H1 (cell line): ENCODE measurements around the gene SPECC1. TPM values are rescaled to one million over a fixed set of nuclear protein-coding genes. Genes with fewer than 3 reads are reported as not detected.

Experiments used
- CTCF ChIA-PET: fragments of 300-600 bp; sonication (Branson Sonifier 250); formaldehyde crosslinking; loops from one replicate; lab custom pipeline; 2021; ENCODE audit not compliant: partially characterized antibody; lab: Charles Lee
- POLR2A ChIA-PET: fragments of 300-600 bp; sonication (Branson Sonifier 250); formaldehyde crosslinking; loops from one replicate; lab custom pipeline; 2021; ENCODE audit warnings: inconsistent platforms; ENCODE audit not compliant: partially characterized antibody; lab: Charles Lee
- DNase-seq, 2 experiments: peaks; one replicate each; pipeline versions ENCODE4 v3.0.0 to v3.0.0-alpha.2; 2010 to 2022; ENCODE audit warnings: low spot score in 2 of 2, low read depth in 1 of 2, mixed read lengths in 1 of 2
- FAIRE-seq: peaks from 2 replicates; lab custom pipeline; 2011; peaks lifted over from hg19 to GRCh38; lab: Jason Lieb, UNC
- H2AFZ ChIP-seq: 2 replicates; pipeline ENCODE4 v1.8.1; 2012; ENCODE audit warnings: low read length, inconsistent platforms
- H2AK5ac ChIP-seq: 2 replicates; pipeline ENCODE4 v1.6.1; 2013; ENCODE audit warnings: low read depth, low read length
- H2BK120ac ChIP-seq: replicated peaks from 2 replicates; pipeline ENCODE3; 2013; ENCODE audit warnings: low read depth, low read length, inconsistent platforms
- H2BK12ac ChIP-seq: 2 replicates; pipeline ENCODE4 v1.6.1; 2013; ENCODE audit warnings: low read depth, low read length
- H2BK15ac ChIP-seq: 2 replicates; pipeline ENCODE4 v1.6.1; 2013; ENCODE audit warnings: low read length
- H2BK20ac ChIP-seq: 2 replicates; pipeline ENCODE4 v1.6.1; 2013; ENCODE audit warnings: low read length
- H2BK5ac ChIP-seq: 2 replicates; pipeline ENCODE4 v1.6.1; 2013; ENCODE audit warnings: low read depth, low read length
- H3K14ac ChIP-seq: 2 replicates; pipeline ENCODE4 v1.6.1; 2013; ENCODE audit warnings: inconsistent platforms; ENCODE audit not compliant: insufficient read length
- H3K18ac ChIP-seq: 2 replicates; pipeline ENCODE4 v1.6.1; 2013; ENCODE audit warnings: low read length; ENCODE audit errors: extremely low read depth
- H3K23ac ChIP-seq: 2 replicates; pipeline ENCODE4 v1.6.1; 2013; ENCODE audit warnings: inconsistent platforms; ENCODE audit not compliant: insufficient read length
- H3K23me2 ChIP-seq: 2 replicates; pipeline ENCODE4 v1.6.1; 2013; ENCODE audit warnings: low read depth, low read length
- H3K27ac ChIP-seq: 2 replicates; pipeline ENCODE4 v1.6.1; 2011; ENCODE audit warnings: low read depth, low read length, inconsistent platforms
- H3K27me3 ChIP-seq, 4 experiments: replicated peaks in 1 of 4; 1 replicate in 1 of 4; 2 replicates in 3 of 4; pipeline versions ENCODE4 v1.6.1 to v1.8.1; 2011 to 2013; ENCODE audit warnings: low read length in 3 of 4, mild to moderate bottlenecking in 3 of 4, inconsistent platforms in 2 of 4, mixed read lengths in 2 of 4, moderate library complexity in 1 of 4; ENCODE audit not compliant: control insufficient read depth in 3 of 4, insufficient read depth in 3 of 4; ENCODE audit errors: extremely low read depth in 1 of 4
- H3K36me3 ChIP-seq, 4 experiments: 2 replicates each; pipeline versions ENCODE4 v1.6.1 to v1.8.1; 2011 to 2013; ENCODE audit warnings: mild to moderate bottlenecking in 4 of 4, low read length in 3 of 4, moderate library complexity in 2 of 4, control low read depth in 1 of 4, inconsistent platforms in 1 of 4; ENCODE audit not compliant: insufficient read depth in 4 of 4, control insufficient read depth in 2 of 4
- H3K4ac ChIP-seq: replicated peaks from 2 replicates; pipeline ENCODE3; 2013; ENCODE audit warnings: low read length, low read depth, mixed read lengths, inconsistent platforms; ENCODE audit not compliant: insufficient read length
- H3K4me1 ChIP-seq, 4 experiments: replicated peaks in 1 of 4; 1 replicate in 1 of 4; 2 replicates in 3 of 4; pipeline versions ENCODE4 v1.6.1 to v1.8.1; 2011 to 2013; ENCODE audit warnings: low read length in 3 of 4, inconsistent platforms in 2 of 4, mixed read lengths in 1 of 4; ENCODE audit not compliant: insufficient read depth in 4 of 4, control insufficient read depth in 3 of 4
- H3K4me2 ChIP-seq, 2 experiments: 2 replicates each; pipeline versions ENCODE4 v1.6.1 to v1.8.1; 2011 to 2013; ENCODE audit warnings: low read depth in 2 of 2, low read length in 2 of 2, control low read depth in 1 of 2, inconsistent platforms in 1 of 2, mild to moderate bottlenecking in 1 of 2; ENCODE audit not compliant: insufficient read depth in 1 of 2
- H3K4me3 ChIP-seq, 4 experiments: fragments of 200-600, 300-600 bp in 1 of 4; sonication (generic), shearing (Covaris generic), sonication (Bioruptor Twin) in 1 of 4; 2 replicates each; pipeline versions ENCODE4 v1.5.1 to v1.8.1; 2011 to 2016; ENCODE audit warnings: low read length in 4 of 4, low read depth in 3 of 4, control low read depth in 2 of 4, inconsistent platforms in 2 of 4, mild to moderate bottlenecking in 2 of 4, mixed read lengths in 1 of 4, moderate library complexity in 1 of 4; ENCODE audit not compliant: insufficient read depth in 2 of 4; ENCODE audit errors: extremely low read depth in 1 of 4
- H3K56ac ChIP-seq: replicated peaks from 2 replicates; pipeline ENCODE3; 2013; ENCODE audit warnings: low read depth, mild to moderate bottlenecking, mixed read lengths, low read length, inconsistent platforms; ENCODE audit not compliant: insufficient read length
- H3K79me1 ChIP-seq: 2 replicates; pipeline ENCODE4 v1.6.1; 2013; ENCODE audit warnings: low read depth, low read length, control low read depth
- H3K79me2 ChIP-seq, 2 experiments: 2 replicates each; pipeline versions ENCODE4 v1.6.1 to v1.8.1; 2012 to 2013; ENCODE audit warnings: low read length in 2 of 2, mild to moderate bottlenecking in 2 of 2, inconsistent platforms in 1 of 2; ENCODE audit not compliant: insufficient read depth in 2 of 2, control insufficient read depth in 1 of 2
- H3K9ac ChIP-seq, 4 experiments: replicated peaks in 1 of 4; 1 replicate in 1 of 4; 2 replicates in 3 of 4; pipeline versions ENCODE4 v1.6.1 to v1.8.1; 2011 to 2013; ENCODE audit warnings: low read depth in 3 of 4, low read length in 3 of 4, control low read depth in 2 of 4, mild to moderate bottlenecking in 2 of 4, moderate library complexity in 2 of 4, inconsistent platforms in 1 of 4; ENCODE audit errors: extremely low read depth in 1 of 4
- H3K9me3 ChIP-seq, 2 experiments: 2 replicates each; pipeline versions ENCODE4 v1.6.1 to v1.8.1; 2012 to 2013; ENCODE audit warnings: mild to moderate bottlenecking in 2 of 2, moderate library complexity in 2 of 2, control low read depth in 1 of 2, inconsistent platforms in 1 of 2, low read depth in 1 of 2, low read length in 1 of 2, mixed read lengths in 1 of 2; ENCODE audit not compliant: insufficient read depth in 2 of 2
- H4K20me1 ChIP-seq, 2 experiments: replicated peaks in 1 of 2; 2 replicates each; pipeline versions ENCODE3 to v1.8.1; 2011 to 2013; ENCODE audit warnings: inconsistent platforms in 2 of 2, low read length in 2 of 2, mild to moderate bottlenecking in 1 of 2; ENCODE audit not compliant: insufficient read depth in 2 of 2, control insufficient read depth in 1 of 2
- H4K5ac ChIP-seq: 2 replicates; pipeline ENCODE4 v1.6.1; 2013; ENCODE audit warnings: low read length, low read depth, mixed read lengths, inconsistent platforms; ENCODE audit not compliant: insufficient read length
- H4K8ac ChIP-seq: 2 replicates; pipeline ENCODE4 v1.8.0; 2013; ENCODE audit warnings: mild to moderate bottlenecking, moderate library complexity, low read length, inconsistent platforms; ENCODE audit not compliant: insufficient read depth; ENCODE audit errors: extremely low read depth
- H4K91ac ChIP-seq: replicated peaks from 2 replicates; pipeline ENCODE3; 2013; ENCODE audit warnings: low read length, mixed read lengths, inconsistent platforms; ENCODE audit not compliant: insufficient read length
- GTF2F1 ChIP-seq: IDR thresholded peaks from 2 replicates; pipeline ENCODE4 v1.6.1; 2012; ENCODE audit warnings: low read depth, low read length, improper control_type of control experiment, borderline replicate concordance
- RFX5 ChIP-seq: IDR thresholded peaks from 2 replicates; pipeline ENCODE4 v1.6.1; 2011; ENCODE audit warnings: low read depth, low read length, improper control_type of control experiment, borderline replicate concordance
- TEAD4 ChIP-seq: IDR thresholded peaks from 2 replicates; pipeline ENCODE4 v1.6.1; 2012; ENCODE audit warnings: low read depth, low read length, inconsistent platforms, mixed read lengths
- WGBS, 2 experiments: shearing (Covaris generic) in 1 of 2; methylation state at CpG; one replicate each; pipeline versions ENCODE4 v1.1.6 to v1.1.7; 2013 to 2015; ENCODE audit warnings: low lambda C conversion rate in 2 of 2, mixed read lengths in 2 of 2, inconsistent platforms in 1 of 2, low coverage in 1 of 2, missing lambda C conversion rate in 1 of 2; ENCODE audit not compliant: insufficient replicate concordance in 2 of 2, insufficient coverage in 1 of 2, insufficient read length in 1 of 2; ENCODE audit errors: extremely low coverage in 1 of 2, missing lambda C conversion rate in 1 of 2; 5-methylcytosine and 5-hydroxymethylcytosine counted together
- polyA plus RNA-seq, 7 experiments: library from polyadenylated mRNA; depleted of rRNA in 3 of 7; stranded (reverse) in 5 of 7; unstranded in 2 of 7; fragments of >200 nt in 5 of 7; fragments of 200-250 nt in 2 of 7; gene quantifications; 1 replicate in 5 of 7; 2 replicates in 1 of 7; 4 replicates in 1 of 7; pipeline versions ENCODE4 v1.2.1 to v1.2.3, GENCODE V29; 2011 to 2013; ENCODE audit warnings: missing spikeins in 2 of 7, mixed read lengths in 2 of 7
- total RNA-seq: library from RNA; stranded (reverse); fragmentation: NEBNext Ultra II Directional; extraction: Animal tissue kit (Norgen Biotek cat#: 25700); gene quantifications from 2 replicates; pipeline ENCODE4 v1.2.1, GENCODE V29; 2021
- TF ChIP-seq, protein P1 (sequence below): IDR thresholded peaks from 2 replicates; pipeline ENCODE4 v1.6.1; 2012; ENCODE audit warnings: inconsistent platforms
- TF ChIP-seq, protein P2 (sequence below), 3 experiments: IDR thresholded peaks; 1 replicate in 2 of 3; 2 replicates in 1 of 3; pipeline versions ENCODE4 v1.5.1 to v1.6.1; 2011; ENCODE audit warnings: low read length in 3 of 3, mild to moderate bottlenecking in 3 of 3, inconsistent platforms in 2 of 3, low read depth in 1 of 3, moderate library complexity in 1 of 3; ENCODE audit not compliant: insufficient read depth in 1 of 3; ENCODE audit errors: control extremely low read depth in 1 of 3

Gene SPECC1
- total and polyA plus RNA-seq, 2 of the 8 experiments (the other 6 are each of a cell fraction or from before 2014, with no cell fraction given) = 35.8 to 87.9 TPM

DNA sequence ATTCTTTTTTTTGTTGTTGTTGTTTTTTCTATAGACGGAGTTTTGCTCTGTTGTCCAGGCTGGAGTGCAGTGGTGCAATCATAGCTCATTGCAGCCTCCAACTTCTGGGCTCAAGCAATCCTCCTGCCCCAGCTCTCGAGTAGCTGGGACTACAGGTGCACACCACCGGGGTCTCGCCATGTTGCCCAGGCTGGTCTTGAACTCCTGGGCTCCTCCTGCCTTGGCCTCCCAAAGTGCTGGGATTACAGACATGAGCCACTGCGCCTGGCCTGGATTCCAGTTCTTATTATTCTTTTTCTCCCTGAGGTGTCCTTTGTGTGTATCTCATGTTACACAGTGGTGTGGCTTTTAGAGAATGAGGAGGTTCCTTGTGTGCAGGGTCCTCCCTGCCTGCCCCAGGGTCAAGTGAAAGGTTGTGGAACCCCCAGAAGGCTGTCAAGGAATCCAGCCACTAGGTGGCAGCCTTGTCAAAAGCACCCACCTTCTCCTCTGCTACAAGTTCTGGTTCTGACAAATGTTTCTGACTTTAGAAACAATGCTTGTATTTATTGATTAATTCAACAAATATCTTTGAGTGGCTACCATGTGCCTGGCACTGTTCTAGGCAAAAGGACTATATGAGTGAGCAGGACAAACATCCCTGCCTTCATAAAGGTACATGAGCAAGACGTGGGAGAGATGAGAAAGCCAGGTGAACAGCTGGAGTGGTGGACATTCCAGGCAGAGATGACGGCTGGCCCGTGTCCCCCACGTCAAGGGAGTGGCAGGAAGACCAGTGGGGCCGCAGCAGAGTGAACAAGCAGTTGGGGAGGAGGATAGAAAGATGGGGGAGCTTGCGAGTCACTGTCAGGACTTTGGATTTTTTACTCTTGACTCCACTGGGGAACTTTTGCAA, 112.4 kb downstream of the SPECC1 start:
- Histone ChIP-seq H3K23me2 (no peaks in the 10 kb centered on the region), H3K4me2 (no peak overlapping the region), H3K56ac (no peak overlapping the region), H3K9me3 (no peaks in the 10 kb centered on the region), H3K14ac (no peak overlapping the region), H3K18ac (no peak overlapping the region), H4K91ac (no peak overlapping the region), H4K8ac (no peak overlapping the region), H2BK5ac (0 out of 2 replicates have a peak overlapping the region, but pooled peaks have one; percentile 12), H3K36me3 (no peaks in the 10 kb centered on the region), H2BK120ac (no peak overlapping the region), H2BK12ac (peak overlapping the region; percentile 53; the same call in 1 of the 2 replicates), H3K9ac (no peak overlapping the region), H3K4ac (no peak overlapping the region), H3K4me3 (no peak overlapping the region), H2BK20ac (no peak overlapping the region), H2AFZ (no peak overlapping the region), H3K79me2 (no peaks in the 10 kb centered on the region), H2AK5ac (no peak overlapping the region), H3K23ac (no peak overlapping the region), H3K79me1 (no peaks in the 10 kb centered on the region), H4K5ac (no peak overlapping the region), H3K4me1 (peaks cover 0 to 2% (median 0%) of the 10 kb centered on the region in 4 experiments; a peak in 2 of 7 replicates), H3K27me3 (no peaks in the 10 kb centered on the region), H3K27ac (no peak overlapping the region), H2BK15ac (peak overlapping the region; percentile 83; the same call in 1 of the 2 replicates), H4K20me1 (no peaks in the 10 kb centered on the region)
- CTCF ChIA-PET = interaction anchor here (0.7 to 3.7 kb wide), 43 partner anchors 9 to 199 kb away, joined by 3 to 26 read pairs (median 4); partner anchors contain the start of gene SPECC1
- FAIRE-seq (peak; percentile 99), DNase-seq (peak; percentile 64 to 89)
- POLR2A ChIA-PET = interaction anchor here (0.5 to 1.2 kb wide), 4 partner anchors 95 to 194 kb away, joined by 3 to 5 read pairs (median 3); partner anchors contain the start of gene AKAP10
- WGBS, 2 experiments = 79% methylated on average over 11 of the region's 11 CpGs; no CpG with 5 or more reads in 1 of the 2 experiments
- TF ChIP-seq, protein P1, sequence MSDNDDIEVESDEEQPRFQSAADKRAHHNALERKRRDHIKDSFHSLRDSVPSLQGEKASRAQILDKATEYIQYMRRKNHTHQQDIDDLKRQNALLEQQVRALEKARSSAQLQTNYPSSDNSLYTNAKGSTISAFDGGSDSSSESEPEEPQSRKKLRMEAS = no peak
- TF ChIP-seq GTF2F1 (no peak), TEAD4 (peak; percentile 17; the same call in 1 of the 2 replicates), RFX5 (no peak)
- TF ChIP-seq, protein P2, sequence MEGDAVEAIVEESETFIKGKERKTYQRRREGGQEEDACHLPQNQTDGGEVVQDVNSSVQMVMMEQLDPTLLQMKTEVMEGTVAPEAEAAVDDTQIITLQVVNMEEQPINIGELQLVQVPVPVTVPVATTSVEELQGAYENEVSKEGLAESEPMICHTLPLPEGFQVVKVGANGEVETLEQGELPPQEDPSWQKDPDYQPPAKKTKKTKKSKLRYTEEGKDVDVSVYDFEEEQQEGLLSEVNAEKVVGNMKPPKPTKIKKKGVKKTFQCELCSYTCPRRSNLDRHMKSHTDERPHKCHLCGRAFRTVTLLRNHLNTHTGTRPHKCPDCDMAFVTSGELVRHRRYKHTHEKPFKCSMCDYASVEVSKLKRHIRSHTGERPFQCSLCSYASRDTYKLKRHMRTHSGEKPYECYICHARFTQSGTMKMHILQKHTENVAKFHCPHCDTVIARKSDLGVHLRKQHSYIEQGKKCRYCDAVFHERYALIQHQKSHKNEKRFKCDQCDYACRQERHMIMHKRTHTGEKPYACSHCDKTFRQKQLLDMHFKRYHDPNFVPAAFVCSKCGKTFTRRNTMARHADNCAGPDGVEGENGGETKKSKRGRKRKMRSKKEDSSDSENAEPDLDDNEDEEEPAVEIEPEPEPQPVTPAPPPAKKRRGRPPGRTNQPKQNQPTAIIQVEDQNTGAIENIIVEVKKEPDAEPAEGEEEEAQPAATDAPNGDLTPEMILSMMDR (IDR thresholded peaks at IDR 0.05; ENCODE audit: control extremely low read depth in 1 of 3, insufficient read depth in 1 of 3, low read depth in 1 of 3, low read length in 3 of 3) = peak; percentile 81 to 96 (median 91)
